DOHH2 (cell line): Measurements from ENCODE around the gene ZNF653.

Experiments
- H3F3A ChIP-seq: fragments of 200-600 bp; sonication (generic), shearing (Covaris generic); 2 replicates; pipeline ENCODE4 v1.6.0; 2016; ENCODE audit warnings: antibody characterized with exemption, mild to moderate bottlenecking; ENCODE audit not compliant: control insufficient read depth, insufficient read depth
- H3K27ac ChIP-seq: fragments of 200-600 bp; sonication (generic); 2 replicates; pipeline ENCODE4 v1.5.1; 2014; ENCODE audit warnings: low read depth, mild to moderate bottlenecking, low read length, moderate library complexity
- H3K27me3 ChIP-seq: fragments of 200-600 bp; sonication (generic); 2 replicates; pipeline ENCODE4 v1.6.1; 2014; ENCODE audit warnings: mild to moderate bottlenecking, low read length, mixed read lengths; ENCODE audit not compliant: control insufficient read depth
- H3K36me3 ChIP-seq: fragments of 200-600 bp; sonication (generic); 2 replicates; pipeline ENCODE4 v1.6.1; 2014; ENCODE audit warnings: mild to moderate bottlenecking, low read length, moderate library complexity, mixed read lengths; ENCODE audit not compliant: control insufficient read depth
- H3K4me1 ChIP-seq: fragments of 200-600 bp; sonication (generic); 2 replicates; pipeline ENCODE4 v1.6.1; 2014; ENCODE audit warnings: mild to moderate bottlenecking, low read length, mixed read lengths; ENCODE audit not compliant: control insufficient read depth
- H3K4me2 ChIP-seq: fragments of 200-600 bp; sonication (generic); 2 replicates; pipeline ENCODE4 v1.6.0; 2014; ENCODE audit warnings: mild to moderate bottlenecking, low read length, moderate library complexity
- H3K4me3 ChIP-seq: fragments of 200-600 bp; sonication (generic); 2 replicates; pipeline ENCODE4 v1.5.1; 2014; ENCODE audit warnings: mild to moderate bottlenecking, low read length, mixed read lengths
- H3K79me2 ChIP-seq: fragments of 200-600 bp; sonication (generic); 2 replicates; pipeline ENCODE4 v1.6.1; 2014; ENCODE audit warnings: mild to moderate bottlenecking, low read length, mixed read lengths; ENCODE audit not compliant: control insufficient read depth
- H3K9me2 ChIP-seq: fragments of 200-600 bp; sonication (generic); replicated peaks from 2 replicates; pipeline ENCODE4 v1.6.1; 2014; ENCODE audit warnings: mild to moderate bottlenecking, low read length, mixed read lengths; ENCODE audit not compliant: control insufficient read depth
- H3K9me3 ChIP-seq: fragments of 200-600 bp; sonication (generic); 2 replicates; pipeline ENCODE4 v1.6.1; 2014; ENCODE audit warnings: antibody characterized with exemption, low read length, mixed read lengths; ENCODE audit not compliant: control insufficient read depth, insufficient read depth
- H4K20me1 ChIP-seq: fragments of 200-600 bp; sonication (generic); 2 replicates; pipeline ENCODE4 v1.6.0; 2014; ENCODE audit warnings: low read depth, mild to moderate bottlenecking, antibody characterized with exemption, low read length, moderate library complexity; ENCODE audit not compliant: control insufficient read depth, insufficient read depth
- EZH2phosphoT487 ChIP-seq: fragments of 200-600 bp; sonication (generic); IDR thresholded peaks from 2 replicates; pipeline ENCODE4 v1.6.1; 2017; ENCODE audit warnings: borderline replicate concordance, mild to moderate bottlenecking, antibody characterized with exemption, low read length, moderate library complexity, mixed read lengths
- TF ChIP-seq, protein P1 (sequence below): fragments of 200-600 bp; sonication (generic); IDR thresholded peaks from one replicate; pipeline ENCODE4 v1.5.1; 2014; ENCODE audit warnings: antibody characterized with exemption, mild to moderate bottlenecking, low read depth, low read length; ENCODE audit not compliant: poor library complexity, severe bottlenecking

Gene ZNF653

DNA sequence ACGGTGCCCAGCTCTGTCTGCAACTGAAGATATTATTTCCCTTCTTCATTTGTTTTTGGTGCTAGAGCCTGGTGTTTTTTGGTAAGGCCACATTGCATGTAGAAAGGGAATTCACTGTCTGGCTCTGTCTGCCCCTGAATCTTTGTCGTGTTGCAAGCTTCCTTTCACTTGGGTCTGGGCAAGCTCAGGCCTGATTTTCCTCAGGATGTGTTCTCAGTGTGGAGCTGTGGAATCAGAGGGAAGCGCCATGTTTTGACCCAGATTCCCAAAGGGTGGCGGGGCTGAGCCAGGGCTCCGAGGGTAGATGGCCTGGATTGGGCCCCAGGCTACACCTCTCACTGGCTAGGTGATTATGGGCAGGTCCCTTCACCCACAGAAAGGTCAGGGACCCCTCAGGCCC lies 61.6 kb downstream of the ZNF653 start:
- TF ChIP-seq, protein P1, sequence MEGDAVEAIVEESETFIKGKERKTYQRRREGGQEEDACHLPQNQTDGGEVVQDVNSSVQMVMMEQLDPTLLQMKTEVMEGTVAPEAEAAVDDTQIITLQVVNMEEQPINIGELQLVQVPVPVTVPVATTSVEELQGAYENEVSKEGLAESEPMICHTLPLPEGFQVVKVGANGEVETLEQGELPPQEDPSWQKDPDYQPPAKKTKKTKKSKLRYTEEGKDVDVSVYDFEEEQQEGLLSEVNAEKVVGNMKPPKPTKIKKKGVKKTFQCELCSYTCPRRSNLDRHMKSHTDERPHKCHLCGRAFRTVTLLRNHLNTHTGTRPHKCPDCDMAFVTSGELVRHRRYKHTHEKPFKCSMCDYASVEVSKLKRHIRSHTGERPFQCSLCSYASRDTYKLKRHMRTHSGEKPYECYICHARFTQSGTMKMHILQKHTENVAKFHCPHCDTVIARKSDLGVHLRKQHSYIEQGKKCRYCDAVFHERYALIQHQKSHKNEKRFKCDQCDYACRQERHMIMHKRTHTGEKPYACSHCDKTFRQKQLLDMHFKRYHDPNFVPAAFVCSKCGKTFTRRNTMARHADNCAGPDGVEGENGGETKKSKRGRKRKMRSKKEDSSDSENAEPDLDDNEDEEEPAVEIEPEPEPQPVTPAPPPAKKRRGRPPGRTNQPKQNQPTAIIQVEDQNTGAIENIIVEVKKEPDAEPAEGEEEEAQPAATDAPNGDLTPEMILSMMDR = no peak
- TF ChIP-seq EZH2phosphoT487 = no peak
- peaks cover 78% of the 10 kb centered on the region for H3K36me3 ChIP-seq

DNA sequence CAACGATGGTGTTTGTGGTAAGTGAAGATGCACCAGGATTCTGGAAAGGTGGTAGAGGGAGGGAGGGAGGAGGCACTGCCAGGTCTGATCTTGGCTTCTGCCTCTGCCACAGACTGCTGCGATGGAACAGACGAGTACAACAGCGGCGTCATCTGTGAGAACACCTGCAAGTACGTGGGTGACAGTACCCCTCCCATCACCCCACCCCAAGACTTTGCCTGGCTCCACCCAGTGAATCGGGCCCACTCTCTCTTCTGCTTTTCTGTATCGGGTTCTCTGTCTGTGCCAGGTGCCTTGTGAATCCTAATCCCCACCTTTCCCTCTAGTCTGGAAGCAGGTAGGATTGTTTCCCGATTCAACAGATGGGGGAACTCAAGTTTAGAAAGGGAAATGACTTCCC lies 67.7 kb downstream of the ZNF653 start:
- Histone ChIP-seq H3K79me2 (peaks cover 26% of the 10 kb centered on the region), H3K4me3 (no peak overlapping the region), H3K36me3 (peaks cover 57% of the 10 kb centered on the region), H3K27ac (no peak overlapping the region), H3K4me1 (peaks cover 20% of the 10 kb centered on the region), H3K9me3 (no peaks in the 10 kb centered on the region), H3K27me3 (no peaks in the 10 kb centered on the region), H3F3A (no peaks in the 10 kb centered on the region), H4K20me1 (peaks cover 5% of the 10 kb centered on the region; the same call in 1 of the 2 replicates), H3K9me2 (no peaks in the 10 kb centered on the region), H3K4me2 (no peak overlapping the region)
- TF ChIP-seq, protein P1 = no peak
- TF ChIP-seq EZH2phosphoT487 = no peak

More for the DNA sequence above, 61.6 kb downstream of the ZNF653 start:
- no peak overlapping the region for H3K4me2 ChIP-seq
- no peaks in the 10 kb centered on the region for H3K9me2 ChIP-seq
- no peak overlapping the region for H3K4me3 ChIP-seq
- no peaks in the 10 kb centered on the region for H3F3A ChIP-seq
- H3K4me1 ChIP-seq = no peaks in the 10 kb centered on the region
- H3K9me3 ChIP-seq = no peaks in the 10 kb centered on the region
- no peaks in the 10 kb centered on the region for H3K27me3 ChIP-seq
- H3K79me2 ChIP-seq = peaks cover 5% of the 10 kb centered on the region; the same call in 1 of the 2 replicates
- H3K27ac ChIP-seq = no peak overlapping the region
- peaks cover 5% of the 10 kb centered on the region; the same call in 1 of the 2 replicates for H4K20me1 ChIP-seq

DNA sequence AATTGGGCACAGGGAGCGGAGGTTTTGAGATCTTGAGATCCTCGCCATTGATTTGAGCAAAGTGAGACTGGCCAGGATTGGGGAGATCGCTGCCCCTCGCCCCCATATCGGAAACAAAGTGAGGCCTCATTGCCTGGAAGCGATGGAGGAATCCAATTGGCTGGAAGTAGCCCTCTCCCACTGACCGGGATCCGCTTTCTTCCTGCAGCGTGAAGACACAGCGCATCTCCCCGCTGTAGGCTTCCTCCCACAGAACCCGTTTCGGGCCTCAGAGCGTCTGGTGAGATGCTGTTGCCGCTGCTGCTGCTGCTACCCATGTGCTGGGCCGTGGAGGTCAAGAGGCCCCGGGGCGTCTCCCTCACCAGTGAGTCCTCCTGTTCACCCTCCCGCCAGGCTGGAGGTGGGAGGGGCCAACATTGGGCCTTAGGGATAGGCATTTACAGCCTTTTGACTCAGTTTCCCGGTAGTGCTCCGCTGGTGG lies 69.8 kb downstream of the ZNF653 start:
- no peak for TF ChIP-seq EZH2phosphoT487
- TF ChIP-seq, protein P1 = no peak
- H3K36me3 ChIP-seq = peaks cover 42% of the 10 kb centered on the region
- no peaks in the 10 kb centered on the region for H3F3A ChIP-seq
- no peaks in the 10 kb centered on the region for H3K9me3 ChIP-seq
- no peaks in the 10 kb centered on the region for H4K20me1 ChIP-seq
- H3K79me2 ChIP-seq = peaks cover 24% of the 10 kb centered on the region
- H3K27ac ChIP-seq = peak overlapping the region; percentile 25
- H3K4me1 ChIP-seq = peaks cover 20% of the 10 kb centered on the region
- H3K4me2 ChIP-seq = peak overlapping the region; percentile 65
- no peaks in the 10 kb centered on the region for H3K27me3 ChIP-seq
- H3K4me3 ChIP-seq = peak overlapping the region; percentile 93
- H3K9me2 ChIP-seq = no peaks in the 10 kb centered on the region
